T-cell (primary cell): ENCODE data around the gene LDLR. TPM values are rescaled to one million over a fixed set of nuclear protein-coding genes. Genes with fewer than 3 reads are reported as not detected.
"Not testable (repeated sequence)": the region's sequence is repeated elsewhere in the genome, so short reads cannot be mapped to it uniquely, and the experiment has no call there.

Source experiments
- ATAC-seq, 4 experiments: fragments of 200-7000 bp in 3 of 4; fragments of 150-1000 bp in 1 of 4; cut with Tn5 transposase; replicated peaks in 1 of 4; 1 replicate in 3 of 4; 2 replicates in 1 of 4; pipeline ENCODE4 v1.10.0; 2021; ENCODE audit warnings: moderate library complexity in 3 of 4, mild to moderate bottlenecking in 2 of 4, moderate number of reproducible peaks in 1 of 4
- CTCF ChIA-PET, 2 donors: fragments of 300-600 bp; sonication (Branson Sonifier 250); formaldehyde crosslinking; loops; one replicate each; lab custom pipeline; 2022; ENCODE audit warnings: antibody characterized with exemption in 2 of 2; lab: Charles Lee
- POLR2A ChIA-PET, 2 donors: fragments of 300-600 bp; sonication (Branson Sonifier 250); formaldehyde crosslinking; loops; one replicate each; lab custom pipeline; 2022; ENCODE audit warnings: antibody characterized with exemption in 2 of 2; lab: Charles Lee
- DNase-seq, 35 experiments: peaks; one replicate each; pipeline versions ENCODE4 v3.0.0 to v3.0.0-alpha.2; 2013 to 2023
- H3K27ac ChIP-seq: one replicate; pipeline ENCODE4 v1.5.1; 2013; ENCODE audit warnings: low read length
- H3K27me3 ChIP-seq, 2 experiments: replicated peaks in 1 of 2; 1 replicate in 1 of 2; 2 replicates in 1 of 2; pipeline versions ENCODE4 v1.6.1 to v1.7.0; 2013; ENCODE audit warnings: low read length in 1 of 2, mixed read lengths in 1 of 2; ENCODE audit not compliant: control insufficient read depth in 2 of 2, insufficient read depth in 2 of 2; ENCODE audit errors: extremely low read depth in 1 of 2
- H3K36me3 ChIP-seq, 2 donors: 1 replicate in 1 of 2; 2 replicates in 1 of 2; pipeline versions ENCODE4 v1.6.1 to v1.7.0; 2013; ENCODE audit warnings: low read length in 1 of 2; ENCODE audit not compliant: control insufficient read depth in 2 of 2, insufficient read depth in 1 of 2; ENCODE audit errors: extremely low read depth in 1 of 2
- H3K4me1 ChIP-seq, 2 experiments: 1 replicate in 1 of 2; 2 replicates in 1 of 2; pipeline versions ENCODE4 v1.6.1 to v1.7.0; 2013; ENCODE audit warnings: low read length in 2 of 2, mixed read lengths in 1 of 2; ENCODE audit not compliant: insufficient read depth in 2 of 2, control insufficient read depth in 1 of 2; ENCODE audit errors: extremely low read depth in 1 of 2
- H3K4me3 ChIP-seq, 2 donors: 1 replicate in 1 of 2; 2 replicates in 1 of 2; pipeline versions ENCODE4 v1.5.1 to v1.7.0; 2013; ENCODE audit warnings: mild to moderate bottlenecking in 2 of 2, low read length in 1 of 2, moderate library complexity in 1 of 2; ENCODE audit not compliant: control insufficient read depth in 1 of 2; ENCODE audit errors: extremely low read depth in 1 of 2
- H3K9me3 ChIP-seq: 2 replicates; pipeline ENCODE4 v1.7.0; 2013
- H3K27ac Mint-ChIP-seq, 2 donors: one replicate each; pipeline ENCODE4 v1.8.0; 2020 to 2021; ENCODE audit warnings: mild to moderate bottlenecking in 2 of 2, mixed read lengths in 2 of 2
- H3K27me3 Mint-ChIP-seq, 2 donors: one replicate each; pipeline ENCODE4 v1.8.0; 2021 to 2022; ENCODE audit warnings: mixed read lengths in 2 of 2
- H3K36me3 Mint-ChIP-seq: one replicate; pipeline ENCODE4 v1.8.0; 2021; ENCODE audit warnings: mixed read lengths
- H3K4me1 Mint-ChIP-seq, 3 donors: one replicate each; pipeline ENCODE4 v1.8.0; 2020 to 2022; ENCODE audit warnings: mixed read lengths in 3 of 3, mild to moderate bottlenecking in 1 of 3
- H3K4me3 Mint-ChIP-seq, 3 donors: one replicate each; pipeline ENCODE4 v1.8.0; 2020 to 2022; ENCODE audit warnings: mild to moderate bottlenecking in 3 of 3, mixed read lengths in 3 of 3, moderate library complexity in 3 of 3
- H3K9me3 Mint-ChIP-seq, 3 donors: one replicate each; pipeline ENCODE4 v1.8.0; 2020 to 2022; ENCODE audit warnings: mixed read lengths in 3 of 3
- WGBS: methylation state at CpG from one replicate; pipeline ENCODE4 v1.1.5; 2013; ENCODE audit warnings: missing lambda C conversion rate; ENCODE audit not compliant: insufficient coverage; 5-methylcytosine and 5-hydroxymethylcytosine counted together
- total RNA-seq, 35 experiments: library from RNA in 6 of 35; stranded (reverse) in 6 of 35; fragments of 120-200 nt in 1 of 35; gene quantifications; one replicate each; pipeline versions ENCODE4 v1.2.1 to v1.2.4 and lab custom pipeline; 2013 to 2026

The LDLR gene
- total RNA-seq, 5 donors from 2014 or later (not counting 1 experiment from before 2014, with no cell fraction given): 33.8 to 50.4 (median 42.0) TPM

- ChIA-PET CTCF (no interaction called here), POLR2A (interaction anchor here in 1 of 2 donors (0.6 kb wide), 1 partner anchor 12 kb away, joined by 4 read pairs; no protein-coding TSS in a partner anchor)
- 96% methylated on average over 16 of the region's 16 CpGs for WGBS
- H3K4me1 Mint-ChIP-seq: peaks cover 8 to 10% (median 9%) of the 10 kb centered on the region in 3 donors
- H3K27ac Mint-ChIP-seq: no peak overlapping the region
- no peaks in the 10 kb centered on the region for H3K27me3 ChIP-seq
- no peak overlapping the region for H3K4me3 ChIP-seq
- H3K36me3 ChIP-seq: peaks cover 16 to 41% of the 10 kb centered on the region in 2 donors
- ATAC-seq (no peak), DNase-seq (no peak)
- H3K4me3 Mint-ChIP-seq: no peak overlapping the region
- peaks cover 0 to 4% (median 2%) of the 10 kb centered on the region in 3 donors for H3K9me3 Mint-ChIP-seq
- H3K36me3 Mint-ChIP-seq: peaks cover 41% of the 10 kb centered on the region
- no peaks in the 10 kb centered on the region for H3K27me3 Mint-ChIP-seq
- no peaks in the 10 kb centered on the region for H3K4me1 ChIP-seq
- peaks cover 2% of the 10 kb centered on the region for H3K9me3 ChIP-seq
- H3K27ac ChIP-seq: no peak overlapping the region
These were observed 13.7 kb downstream of the LDLR start for GRCh38 chr19:11102944-11103343.

- H3K27me3 Mint-ChIP-seq, POLR2A ChIA-PET, H3K4me1 Mint-ChIP-seq, CTCF ChIA-PET, H3K4me3 ChIP-seq, H3K9me3 ChIP-seq, H3K27me3 ChIP-seq, H3K27ac ChIP-seq, H3K4me3 Mint-ChIP-seq, ATAC-seq, DNase-seq, H3K27ac Mint-ChIP-seq, H3K9me3 Mint-ChIP-seq, H3K4me1 ChIP-seq: not testable (repeated sequence)
- WGBS: 83% methylated on average over 1 of the region's 10 CpGs
- H3K36me3 Mint-ChIP-seq: peaks cover 46% of the 10 kb centered on the region
- H3K36me3 ChIP-seq: peaks cover 22 to 45% of the 10 kb centered on the region in 2 donors
These were observed 14.4 kb downstream of the LDLR start for GRCh38 chr19:11103667-11104066.

DNA sequence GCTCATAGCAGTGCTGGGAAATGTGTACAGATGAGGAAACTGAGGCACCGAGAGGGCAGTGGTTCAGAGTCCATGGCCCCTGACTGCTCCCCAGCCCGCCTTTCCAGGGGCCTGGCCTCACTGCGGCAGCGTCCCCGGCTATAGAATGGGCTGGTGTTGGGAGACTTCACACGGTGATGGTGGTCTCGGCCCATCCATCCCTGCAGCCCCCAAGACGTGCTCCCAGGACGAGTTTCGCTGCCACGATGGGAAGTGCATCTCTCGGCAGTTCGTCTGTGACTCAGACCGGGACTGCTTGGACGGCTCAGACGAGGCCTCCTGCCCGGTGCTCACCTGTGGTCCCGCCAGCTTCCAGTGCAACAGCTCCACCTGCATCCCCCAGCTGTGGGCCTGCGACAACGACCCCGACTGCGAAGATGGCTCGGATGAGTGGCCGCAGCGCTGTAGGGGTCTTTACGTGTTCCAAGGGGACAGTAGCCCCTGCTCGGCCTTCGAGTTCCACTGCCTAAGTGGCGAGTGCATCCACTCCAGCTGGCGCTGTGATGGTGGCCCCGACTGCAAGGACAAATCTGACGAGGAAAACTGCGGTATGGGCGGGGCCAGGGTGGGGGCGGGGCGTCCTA lies 15.9 kb downstream of the LDLR start:
- Mint-ChIP-seq H3K4me3 (no peak overlapping the region), H3K4me1 (peaks cover 2 to 3% (median 3%) of the 10 kb centered on the region in 3 donors), H3K9me3 (no peaks in the 10 kb centered on the region), H3K27ac (no peak overlapping the region), H3K27me3 (no peaks in the 10 kb centered on the region), H3K36me3 (peaks cover 40% of the 10 kb centered on the region)
- WGBS: 94% methylated on average over 36 of the region's 36 CpGs
- Histone ChIP-seq H3K4me3 (no peak overlapping the region), H3K9me3 (no peaks in the 10 kb centered on the region), H3K4me1 (no peaks in the 10 kb centered on the region), H3K36me3 (peaks cover 29 to 49% of the 10 kb centered on the region in 2 donors), H3K27ac (no peak overlapping the region), H3K27me3 (no peaks in the 10 kb centered on the region)
- DNase-seq: no peak
- no peak for ATAC-seq
- ChIA-PET CTCF (no interaction called here), POLR2A (no interaction called here)

GRCh38 chr19:11106477-11106876 lies 17.2 kb downstream of the LDLR start:
- 94% methylated on average over 13 of the region's 13 CpGs for WGBS
- CTCF ChIA-PET: no interaction called here
- no peak for ATAC-seq

DNA sequence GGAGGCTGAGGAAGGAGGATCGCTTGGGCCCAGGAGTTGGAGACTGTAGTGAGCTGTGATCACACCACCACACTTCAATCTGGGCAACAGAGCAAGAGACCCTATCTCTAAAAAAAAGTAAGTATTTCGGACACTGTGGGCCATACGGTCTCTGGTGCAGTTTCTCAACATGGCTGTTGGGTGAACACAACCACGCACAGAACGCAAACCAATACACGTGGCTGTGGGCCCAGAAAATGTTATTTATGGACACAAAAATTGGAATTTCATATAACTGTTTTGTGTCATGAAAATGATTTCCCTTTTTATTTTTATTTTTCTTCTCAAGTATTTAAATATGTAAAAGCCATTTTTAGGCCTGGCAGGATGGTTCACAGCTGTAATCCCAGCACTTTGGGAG lies 19.5 kb downstream of the LDLR start:
- Histone ChIP-seq H3K4me1 (no peaks in the 10 kb centered on the region), H3K27ac (no peak overlapping the region), H3K27me3 (no peaks in the 10 kb centered on the region), H3K4me3 (no peak overlapping the region), H3K36me3 (peaks cover 32 to 51% of the 10 kb centered on the region in 2 donors), H3K9me3 (no peaks in the 10 kb centered on the region)
- Mint-ChIP-seq H3K36me3 (peaks cover 39% of the 10 kb centered on the region), H3K4me1 (no peaks in the 10 kb centered on the region), H3K4me3 (no peak overlapping the region), H3K27ac (no peak overlapping the region), H3K9me3 (no peaks in the 10 kb centered on the region), H3K27me3 (no peaks in the 10 kb centered on the region)
- ChIA-PET CTCF (no interaction called here), POLR2A (no interaction called here)
- ATAC-seq: no peak
- DNase-seq: no peak
- WGBS: 80% methylated on average over 1 of the region's 6 CpGs

More at GRCh38 chr19:11106477-11106876, 17.2 kb downstream of the LDLR start:
- Mint-ChIP-seq H3K4me1 (no peaks in the 10 kb centered on the region), H3K4me3 (no peak overlapping the region), H3K27ac (no peak overlapping the region), H3K9me3 (no peaks in the 10 kb centered on the region), H3K36me3 (peaks cover 43% of the 10 kb centered on the region), H3K27me3 (no peaks in the 10 kb centered on the region)
- Histone ChIP-seq H3K4me1 (no peaks in the 10 kb centered on the region), H3K36me3 (peaks cover 29 to 50% of the 10 kb centered on the region in 2 donors), H3K27ac (no peak overlapping the region), H3K4me3 (no peak overlapping the region), H3K9me3 (no peaks in the 10 kb centered on the region), H3K27me3 (no peaks in the 10 kb centered on the region)
- DNase-seq: no peak
- POLR2A ChIA-PET: no interaction called here

- Histone ChIP-seq H3K4me3 (no peak overlapping the region), H3K27me3 (no peaks in the 10 kb centered on the region), H3K9me3 (no peaks in the 10 kb centered on the region), H3K27ac (no peak overlapping the region), H3K36me3 (peaks cover 31 to 52% of the 10 kb centered on the region in 2 donors), H3K4me1 (no peaks in the 10 kb centered on the region)
- 97% methylated on average over 6 of the region's 15 CpGs for WGBS
- ATAC-seq: peak in 1 of 4 experiments; percentile 24
- CTCF ChIA-PET: interaction anchor here in 1 of 2 donors (1.4 kb wide), 1 partner anchor 75 kb away, joined by 3 read pairs; no protein-coding TSS in a partner anchor
- H3K4me1 Mint-ChIP-seq: no peaks in the 10 kb centered on the region
- H3K27me3 Mint-ChIP-seq: no peaks in the 10 kb centered on the region
- H3K4me3 Mint-ChIP-seq: no peak overlapping the region
- H3K9me3 Mint-ChIP-seq: no peaks in the 10 kb centered on the region
- no peak for DNase-seq
- H3K36me3 Mint-ChIP-seq: peaks cover 35% of the 10 kb centered on the region
- POLR2A ChIA-PET: interaction anchor here in 1 of 2 donors (0.6 kb wide), 1 partner anchor 400 kb away, joined by 4 read pairs; no protein-coding TSS in a partner anchor
- H3K27ac Mint-ChIP-seq: no peak overlapping the region
These were observed 22.0 kb downstream of the LDLR start for GRCh38 chr19:11111117-11111770.
